Measurements from ENCODE around the gene DLGAP4. TPM values are rescaled to one million over a fixed set of nuclear protein-coding genes. Genes with fewer than 3 reads are reported as not detected.

The DLGAP4 gene
- total and polyA plus RNA-seq, 2 experiments from 2014 or later: 14.3 to 68.1 TPM

DNA sequence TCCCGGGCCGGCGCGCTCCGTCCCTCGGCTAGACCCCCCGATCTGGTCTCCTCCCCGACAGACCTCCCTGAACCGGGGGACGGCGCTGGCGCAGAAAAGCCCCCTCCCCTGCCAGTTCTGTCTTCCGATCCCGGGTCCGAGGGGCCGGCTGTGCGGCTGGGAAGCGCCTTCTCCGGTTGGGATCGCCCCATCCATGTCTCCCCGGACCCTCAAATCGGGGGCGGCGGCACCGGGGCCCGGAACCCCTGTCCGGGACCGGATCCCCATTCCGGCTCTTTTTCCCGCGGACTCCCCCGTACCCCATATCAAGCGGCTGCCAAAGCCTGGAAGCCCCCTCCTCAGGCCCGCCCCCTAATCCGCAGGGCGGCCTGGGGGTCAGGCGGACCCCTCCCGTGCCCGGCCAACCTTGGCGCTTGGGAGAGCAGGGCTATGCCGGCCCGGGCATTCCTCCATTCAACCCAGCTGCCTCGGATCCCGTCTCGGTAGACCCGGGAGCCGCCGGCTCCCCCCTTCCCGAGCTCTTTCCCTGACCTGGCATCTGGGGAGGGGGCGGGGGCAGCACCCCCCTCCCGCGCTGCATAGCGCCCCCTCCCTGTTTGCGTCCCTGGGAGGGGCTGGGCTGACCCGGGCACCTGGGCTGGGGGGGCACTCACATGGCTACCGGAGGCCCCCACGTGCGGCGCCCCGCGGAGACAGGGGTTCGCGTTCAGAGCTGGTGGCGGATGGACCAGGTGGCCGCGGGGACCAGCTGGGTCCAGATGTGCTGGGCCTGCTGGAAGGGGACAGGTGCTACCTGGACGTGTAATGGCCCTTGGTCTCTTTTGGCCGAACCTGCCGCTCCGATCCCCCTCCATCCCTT lies 643 bp downstream of the DLGAP4 start:
- Histone ChIP-seq H3F3A (ENCODE audit: insufficient read depth) (no peaks in the 10 kb centered on the region), H3K27me3 (replicated peaks; ENCODE audit: insufficient read depth) (peaks cover 72% of the 10 kb centered on the region), H3K36me3 (ENCODE audit: low read depth) (no peaks in the 10 kb centered on the region), H3K4me3 (no peak overlapping the region), H2AFZ (no peak overlapping the region), H3K4me1 (ENCODE audit: insufficient read depth) (no peaks in the 10 kb centered on the region), H3K9ac (no peak overlapping the region), H3K27ac (no peak overlapping the region), H3K4me2 (ENCODE audit: unreplicated experiment) (no peak overlapping the region), H3K9me2 (ENCODE audit: insufficient read depth) (no peaks in the 10 kb centered on the region), H3K79me2 (ENCODE audit: insufficient read depth) (no peaks in the 10 kb centered on the region), H3K9me3 (ENCODE audit: low read depth) (no peaks in the 10 kb centered on the region), H4K20me1 (ENCODE audit: insufficient read depth) (no peaks in the 10 kb centered on the region)
- no peak for DNase-seq
- in situ Hi-C loops (cut with MboI): no loop called here
- TF ChIP-seq EZH2 (IDR thresholded peaks at IDR 0.05; ENCODE audit: insufficient read depth, poor library complexity, severe bottlenecking) (peak; percentile 98), EZH2phosphoT487 (IDR thresholded peaks at IDR 0.05; ENCODE audit: insufficient read depth, low read depth) (peak; percentile 68; the same call in 1 of the 2 replicates)
- WGBS, 2 experiments (ENCODE audit: low coverage in 1 of 2, low lambda C conversion rate in 2 of 2, missing lambda C conversion rate in 2 of 2): 1 to 2% methylated on average over 36 to 47 of the region's 70 CpGs

DNA sequence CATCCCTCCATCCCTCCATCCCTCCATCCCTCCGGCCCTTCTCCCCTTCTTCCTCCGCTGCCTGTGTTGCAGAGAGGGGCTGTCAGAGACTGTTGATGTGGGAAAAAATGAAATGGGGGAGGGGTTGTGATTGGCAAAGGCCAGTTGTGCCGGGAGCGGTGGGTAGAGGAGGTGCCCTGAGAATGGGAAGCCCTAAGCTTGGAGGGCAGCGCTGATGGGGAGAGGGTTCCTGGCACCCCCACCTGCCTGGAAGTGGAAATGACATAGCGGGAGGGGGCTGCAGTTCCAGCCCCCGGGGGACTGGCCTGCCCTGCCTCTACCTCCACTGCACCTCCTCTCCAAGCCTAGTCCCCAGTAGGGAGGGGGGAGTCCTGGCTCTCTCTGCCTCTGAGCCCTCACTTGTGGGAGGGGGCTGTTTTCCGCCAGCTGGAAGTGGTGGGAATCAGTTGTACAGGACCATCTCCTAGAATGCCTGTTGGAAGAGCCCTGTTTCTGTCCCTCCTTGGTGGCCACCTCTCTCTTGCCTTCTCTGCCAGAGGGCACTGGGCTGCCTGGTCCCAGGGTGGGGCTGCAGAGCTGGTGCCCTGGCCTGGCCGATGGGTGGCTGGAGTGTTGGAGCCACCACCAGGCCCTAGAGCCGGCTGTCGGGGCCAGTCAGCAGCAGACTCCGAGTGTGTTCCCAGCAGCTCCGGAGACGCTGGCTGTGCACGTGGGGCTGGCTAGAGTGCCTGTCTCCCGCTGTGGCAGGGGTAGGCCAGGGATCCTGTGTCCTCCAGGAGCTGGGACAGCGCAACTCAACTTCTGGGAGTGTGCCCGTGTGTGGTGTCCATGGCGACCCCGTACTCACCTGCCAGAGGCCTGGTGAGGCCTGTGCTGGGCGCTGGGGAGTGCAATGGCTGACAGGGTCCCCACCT lies 1.5 kb downstream of the DLGAP4 start:
- WGBS, 2 experiments (ENCODE audit: low coverage in 1 of 2, low lambda C conversion rate in 2 of 2, missing lambda C conversion rate in 2 of 2): 21 to 27% methylated on average over 17 to 21 of the region's 21 CpGs
- in situ Hi-C loops (cut with MboI): no loop called here
- DNase-seq: no peak
- no peaks in the 10 kb centered on the region for H3K36me3 ChIP-seq (ENCODE audit: low read depth)
- H3K27ac ChIP-seq: no peak overlapping the region
- H4K20me1 ChIP-seq (ENCODE audit: insufficient read depth): no peaks in the 10 kb centered on the region
- no peaks in the 10 kb centered on the region for H3K9me2 ChIP-seq (ENCODE audit: insufficient read depth)
- H3K4me1 ChIP-seq (ENCODE audit: insufficient read depth): no peaks in the 10 kb centered on the region
- H3F3A ChIP-seq (ENCODE audit: insufficient read depth): no peaks in the 10 kb centered on the region
- no peak overlapping the region for H3K9ac ChIP-seq
- H3K27me3 ChIP-seq (replicated peaks; ENCODE audit: insufficient read depth): peaks cover 70% of the 10 kb centered on the region
- no peak overlapping the region for H3K4me2 ChIP-seq (ENCODE audit: unreplicated experiment)
- H3K9me3 ChIP-seq (ENCODE audit: low read depth): no peaks in the 10 kb centered on the region
- no peaks in the 10 kb centered on the region for H3K79me2 ChIP-seq (ENCODE audit: insufficient read depth)
- H3K4me3 ChIP-seq: no peak overlapping the region
- H2AFZ ChIP-seq: no peak overlapping the region
- no peak for TF ChIP-seq EZH2 (IDR thresholded peaks at IDR 0.05; ENCODE audit: insufficient read depth, poor library complexity, severe bottlenecking)
- no peak for TF ChIP-seq EZH2phosphoT487 (IDR thresholded peaks at IDR 0.05; ENCODE audit: insufficient read depth, low read depth)

DNA sequence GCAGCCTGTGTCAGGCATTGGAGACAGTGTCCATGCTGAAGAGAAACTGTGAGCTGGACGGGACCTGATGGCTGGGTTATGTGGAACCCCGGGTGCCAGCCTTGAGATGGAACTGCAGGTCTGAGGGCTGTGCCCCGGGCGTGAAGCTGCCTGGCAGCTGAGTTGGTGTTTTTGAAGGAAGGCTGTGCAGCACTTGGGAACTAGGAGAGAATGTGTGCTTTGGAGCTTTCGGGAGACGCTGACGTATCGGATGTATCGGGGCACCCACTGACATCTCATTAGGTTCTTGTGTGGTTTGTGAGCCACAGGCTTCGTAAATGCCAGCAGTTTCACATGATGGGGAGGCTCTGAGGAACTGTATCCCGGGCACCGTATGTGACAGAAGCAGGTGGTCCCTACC lies 2.2 kb downstream of the DLGAP4 start:
- TF ChIP-seq EZH2 (IDR thresholded peaks at IDR 0.05; ENCODE audit: insufficient read depth, poor library complexity, severe bottlenecking) (no peak), EZH2phosphoT487 (IDR thresholded peaks at IDR 0.05; ENCODE audit: insufficient read depth, low read depth) (no peak)
- no peaks in the 10 kb centered on the region for H4K20me1 ChIP-seq (ENCODE audit: insufficient read depth)
- DNase-seq: no peak
- H2AFZ ChIP-seq: no peak overlapping the region
- in situ Hi-C loops (cut with MboI): no loop called here
- no peak overlapping the region for H3K27ac ChIP-seq
- H3K36me3 ChIP-seq (ENCODE audit: low read depth): no peaks in the 10 kb centered on the region
- no peak overlapping the region for H3K9ac ChIP-seq
- H3F3A ChIP-seq (ENCODE audit: insufficient read depth): no peaks in the 10 kb centered on the region
- no peaks in the 10 kb centered on the region for H3K79me2 ChIP-seq (ENCODE audit: insufficient read depth)
- H3K27me3 ChIP-seq (replicated peaks; ENCODE audit: insufficient read depth): peaks cover 64% of the 10 kb centered on the region
- H3K9me3 ChIP-seq (ENCODE audit: low read depth): no peaks in the 10 kb centered on the region
- H3K9me2 ChIP-seq (ENCODE audit: insufficient read depth): no peaks in the 10 kb centered on the region
- H3K4me1 ChIP-seq (ENCODE audit: insufficient read depth): no peaks in the 10 kb centered on the region
- H3K4me3 ChIP-seq: no peak overlapping the region
- H3K4me2 ChIP-seq (ENCODE audit: unreplicated experiment): no peak overlapping the region
- 59% methylated on average over 12 of the region's 12 CpGs for WGBS, 2 experiments (ENCODE audit: low coverage in 1 of 2, low lambda C conversion rate in 2 of 2, missing lambda C conversion rate in 2 of 2)

DNA sequence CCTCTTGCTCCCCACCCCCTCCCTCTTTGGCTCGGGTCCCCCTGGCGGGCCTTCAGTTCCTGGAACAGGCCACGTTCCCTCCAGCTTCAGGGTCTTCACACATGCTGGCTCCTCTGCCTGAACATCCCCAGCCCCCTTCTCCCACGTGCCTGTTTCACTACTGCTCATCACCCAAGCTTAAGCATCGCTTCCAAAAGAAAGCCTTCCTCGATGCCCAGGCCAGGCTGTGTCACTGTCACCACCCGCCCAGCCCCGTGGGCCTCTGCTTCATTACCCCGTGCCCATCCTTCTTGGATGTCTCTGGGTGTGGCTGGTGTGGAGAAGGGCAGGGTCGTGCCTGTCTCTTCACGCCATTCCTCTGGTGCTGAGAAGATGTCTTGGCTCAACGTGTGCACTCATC lies 2.8 kb downstream of the DLGAP4 start:
- Histone ChIP-seq H3K4me3 (no peak overlapping the region), H3K27me3 (replicated peaks; ENCODE audit: insufficient read depth) (peaks cover 57% of the 10 kb centered on the region), H3K36me3 (ENCODE audit: low read depth) (no peaks in the 10 kb centered on the region), H3K9ac (no peak overlapping the region), H3K9me3 (ENCODE audit: low read depth) (no peaks in the 10 kb centered on the region), H2AFZ (no peak overlapping the region), H3F3A (ENCODE audit: insufficient read depth) (no peaks in the 10 kb centered on the region), H4K20me1 (ENCODE audit: insufficient read depth) (no peaks in the 10 kb centered on the region), H3K4me2 (ENCODE audit: unreplicated experiment) (no peak overlapping the region), H3K4me1 (ENCODE audit: insufficient read depth) (no peaks in the 10 kb centered on the region), H3K79me2 (ENCODE audit: insufficient read depth) (no peaks in the 10 kb centered on the region), H3K9me2 (ENCODE audit: insufficient read depth) (no peaks in the 10 kb centered on the region), H3K27ac (no peak overlapping the region)
- 38 to 40% methylated on average over 12 of the region's 12 CpGs for WGBS, 2 experiments (ENCODE audit: low coverage in 1 of 2, low lambda C conversion rate in 2 of 2, missing lambda C conversion rate in 2 of 2)
- in situ Hi-C loops (cut with MboI): no loop called here
- no peak for DNase-seq
- TF ChIP-seq EZH2phosphoT487 (IDR thresholded peaks at IDR 0.05; ENCODE audit: insufficient read depth, low read depth) (no peak), EZH2 (IDR thresholded peaks at IDR 0.05; ENCODE audit: insufficient read depth, poor library complexity, severe bottlenecking) (no peak)
